HG02571 (cell line): Measurements from ENCODE around the gene RPRM.
"Not testable (repeated sequence)": the region's sequence is repeated elsewhere in the genome, so short reads cannot be mapped to it uniquely, and the experiment has no call there.

Source experiments
- ATAC-seq: cut with Tn5 transposase; IDR thresholded peaks from one replicate; pipeline ENCODE4 v1.9.1; 2021; ENCODE audit warnings: mild to moderate bottlenecking, moderate library complexity; ENCODE audit not compliant: unreplicated experiment

The RPRM gene

DNA sequence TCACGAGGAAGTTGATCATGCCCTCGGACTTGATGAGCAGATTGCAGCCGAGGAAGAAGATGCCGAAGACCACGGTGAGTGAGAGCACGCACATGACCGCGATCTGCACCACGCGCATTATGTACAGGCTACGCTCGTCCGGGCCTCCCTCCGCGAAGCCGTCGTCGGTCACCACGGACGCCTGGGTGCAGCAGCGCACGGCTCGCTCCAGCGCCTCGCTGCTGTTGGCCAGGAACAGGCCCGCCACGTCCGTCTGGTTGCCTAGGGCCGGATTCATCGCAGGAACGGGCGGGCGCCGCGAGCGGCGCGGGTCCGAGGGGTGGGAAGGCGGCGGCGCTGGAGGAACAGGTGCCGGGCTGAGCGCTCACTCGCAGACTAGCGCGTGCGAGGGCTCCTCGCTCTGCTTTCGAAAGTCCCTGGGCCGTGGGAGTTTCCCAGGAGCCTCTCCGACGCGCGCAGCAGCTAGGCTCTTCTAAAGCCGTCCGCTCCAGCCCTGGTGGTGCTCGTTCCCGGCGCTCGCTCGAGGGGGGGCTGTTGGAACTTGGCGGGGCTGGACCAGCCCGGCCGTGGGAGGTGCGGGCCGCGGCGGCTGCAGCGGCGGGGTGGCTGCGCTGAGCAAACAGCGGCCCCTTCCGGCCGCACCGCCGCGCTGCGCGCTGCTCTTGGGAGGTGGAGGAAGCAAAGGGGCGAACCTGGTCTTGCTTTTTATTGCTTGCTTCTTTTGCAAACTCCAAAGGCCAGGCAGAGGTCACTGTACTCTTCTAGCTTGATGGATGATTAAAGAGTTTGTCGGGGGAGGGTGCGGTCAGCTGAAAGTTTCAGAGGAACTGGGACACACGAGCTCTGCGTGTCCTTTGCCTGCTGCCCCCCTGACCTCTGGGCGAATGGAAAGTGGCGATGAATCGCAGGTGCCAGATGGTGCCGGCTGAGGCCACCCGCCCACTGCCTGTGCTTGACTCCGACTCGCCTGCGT, at the start of gene RPRM:
Gene RPRM (minus strand): TSS at position 474 of the 973 bp plus-strand sequence. CDS start 197 bp downstream, at position 277.
- peak; percentile 78 for ATAC-seq

DNA sequence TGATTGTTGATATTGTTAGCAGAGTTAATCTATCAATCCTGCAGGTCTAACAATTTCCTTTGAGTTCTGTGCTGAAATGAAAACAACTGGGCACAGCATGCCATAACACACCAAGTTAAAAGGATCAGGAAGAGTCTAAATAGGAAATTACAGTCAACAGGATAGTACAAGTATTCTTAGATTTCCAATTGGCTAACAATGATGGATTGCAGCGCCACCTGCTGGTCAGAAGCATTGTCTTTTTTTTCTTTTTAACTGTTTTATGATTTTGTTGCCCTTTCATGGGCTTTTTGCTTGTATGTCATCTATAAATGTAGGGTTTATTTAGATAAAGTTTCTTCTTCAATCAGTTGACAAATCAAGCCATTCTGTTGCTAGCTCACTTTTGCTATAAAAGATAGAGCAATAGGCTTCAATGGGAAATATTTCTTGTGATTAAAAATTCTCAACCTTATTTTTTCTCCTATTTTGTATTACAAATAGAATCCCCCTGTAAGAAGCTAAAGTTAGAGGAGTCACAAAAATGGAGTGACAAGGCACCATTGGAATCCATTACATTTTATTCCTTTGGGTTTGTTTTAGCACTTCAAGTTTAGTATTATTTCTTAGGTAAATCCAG, 40.8 kb upstream of the RPRM start:
- ATAC-seq = no peak

DNA sequence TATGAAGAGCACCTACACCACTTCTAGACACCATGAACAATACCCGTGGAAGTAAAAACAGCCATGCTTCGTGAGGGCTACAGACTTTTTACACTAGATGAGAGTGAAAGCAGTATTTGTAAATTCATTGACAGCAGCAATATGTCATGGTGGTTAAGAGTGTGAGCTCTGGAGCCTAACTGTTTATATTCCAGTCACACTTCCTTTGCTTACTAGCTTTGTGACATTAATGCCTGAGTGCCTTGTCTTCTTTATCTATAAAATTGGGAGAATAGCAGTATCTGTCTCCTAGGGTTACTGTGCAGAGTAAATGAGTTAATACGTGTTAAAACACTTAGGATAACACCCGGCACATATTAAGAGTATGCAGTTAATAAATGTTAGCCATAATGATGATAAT, 33.8 kb upstream of the RPRM start:
- ATAC-seq = no peak

- no peak for ATAC-seq
Measured at GRCh38 chr2:153510996-153511395, 32.4 kb upstream of the RPRM start.

DNA sequence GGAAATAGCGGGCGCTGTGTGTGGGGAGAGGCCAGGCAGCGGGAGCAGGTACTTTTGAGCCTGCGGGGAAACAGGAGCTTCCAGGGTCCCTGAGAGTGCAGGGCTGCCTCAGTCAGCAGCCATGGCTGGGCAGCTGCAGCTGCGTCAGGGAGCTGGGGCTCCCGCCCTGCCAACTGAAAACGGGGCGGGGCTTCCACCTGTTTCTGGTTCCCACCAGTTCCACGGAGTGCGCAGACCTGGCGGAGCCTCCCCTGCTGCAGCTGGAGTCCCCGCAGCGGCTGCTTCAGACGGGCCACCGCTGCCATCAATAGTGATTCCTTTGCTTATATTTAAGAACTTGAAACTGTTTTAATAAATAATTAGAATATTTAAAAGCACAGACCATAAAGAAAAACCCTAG, 30.6 kb upstream of the RPRM start:
- ATAC-seq = no peak

DNA sequence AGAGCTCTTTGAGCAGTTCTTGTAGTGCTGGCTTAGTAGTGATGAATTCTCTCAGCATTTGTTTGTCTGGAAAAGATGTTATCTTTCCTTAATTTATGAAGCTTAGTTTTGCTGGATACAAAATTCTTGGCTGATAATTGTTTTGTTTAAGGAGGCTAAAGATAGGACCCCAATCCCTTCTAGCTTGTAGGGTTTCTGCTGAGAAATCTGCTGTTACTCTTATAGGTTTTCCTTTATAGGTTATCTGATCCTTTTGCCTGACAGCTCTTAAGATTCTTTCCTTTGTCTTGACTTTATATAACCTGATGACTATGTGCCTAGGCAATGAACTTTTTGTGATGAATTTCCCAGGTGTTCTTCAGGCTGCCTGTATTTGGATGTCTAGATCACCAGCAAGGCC, 27.9 kb upstream of the RPRM start:
- ATAC-seq = not testable (repeated sequence)

DNA sequence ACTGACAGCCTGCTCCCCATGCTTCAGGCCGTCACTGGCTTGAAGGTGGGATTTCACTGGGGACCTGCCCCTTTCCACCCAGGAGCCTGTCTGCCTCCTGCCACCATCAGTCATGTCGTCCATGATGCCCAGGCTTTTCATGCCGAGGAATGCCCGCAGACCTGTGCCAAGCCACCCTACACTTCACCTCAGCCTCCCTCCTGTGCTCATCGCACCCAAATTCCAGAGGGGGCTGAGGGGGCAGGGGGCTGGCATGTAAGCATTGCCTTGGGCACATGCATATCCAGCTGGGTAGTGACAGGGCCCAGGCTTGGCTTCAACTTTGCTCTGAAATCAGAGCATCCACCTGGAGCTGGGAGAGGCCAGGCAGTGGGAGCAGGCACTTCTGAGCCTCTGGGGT, 20.9 kb upstream of the RPRM start:
- no peak for ATAC-seq

- no peak for ATAC-seq
Measured at GRCh38 chr2:153497938-153498629, 19.5 kb upstream of the RPRM start.

- ATAC-seq = no peak
Measured at GRCh38 chr2:153495725-153496124, 17.2 kb upstream of the RPRM start.

DNA sequence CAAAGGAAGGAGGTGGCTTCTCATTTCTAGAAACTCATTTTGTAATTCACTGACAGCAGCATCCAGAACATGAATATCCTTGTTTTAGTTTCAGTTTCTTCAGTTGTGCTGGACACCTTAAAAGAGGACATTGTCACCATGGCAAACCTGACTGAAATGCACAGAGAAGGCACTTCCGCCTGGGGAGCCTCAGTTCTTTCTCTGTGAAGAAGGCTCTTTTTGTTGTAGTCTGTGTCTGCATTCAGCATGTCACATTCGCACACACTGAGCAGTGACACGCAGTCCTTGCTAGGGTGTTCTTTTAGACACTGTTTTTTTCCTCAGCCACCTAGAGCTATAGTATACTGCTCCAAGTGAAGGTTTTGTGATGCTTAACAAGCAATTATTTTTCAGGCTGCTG, 9.5 kb upstream of the RPRM start:
- ATAC-seq = no peak

GRCh38 chr2:153487448-153487847, 8.9 kb upstream of the RPRM start:
- ATAC-seq = no peak

DNA sequence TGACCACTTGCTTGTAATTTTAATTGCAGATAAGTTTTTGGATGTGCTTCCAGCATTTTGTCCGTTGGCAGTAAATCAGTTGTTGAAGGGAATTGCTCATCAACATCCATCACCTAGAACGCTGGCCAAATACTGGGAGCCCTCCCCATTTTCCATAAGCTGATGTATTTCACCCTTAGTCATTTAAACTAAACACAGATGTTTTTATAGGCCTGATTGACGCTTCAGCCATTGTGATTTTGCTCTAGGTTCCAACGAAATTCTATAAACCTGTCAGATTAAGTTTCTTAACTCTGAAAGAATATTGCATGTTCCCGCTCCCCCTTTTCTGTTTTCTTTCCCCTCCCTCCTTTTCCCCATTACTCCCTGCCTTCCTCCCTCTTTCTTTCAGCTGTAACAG, 1.0 kb upstream of the RPRM start:
- ATAC-seq = no peak

DNA sequence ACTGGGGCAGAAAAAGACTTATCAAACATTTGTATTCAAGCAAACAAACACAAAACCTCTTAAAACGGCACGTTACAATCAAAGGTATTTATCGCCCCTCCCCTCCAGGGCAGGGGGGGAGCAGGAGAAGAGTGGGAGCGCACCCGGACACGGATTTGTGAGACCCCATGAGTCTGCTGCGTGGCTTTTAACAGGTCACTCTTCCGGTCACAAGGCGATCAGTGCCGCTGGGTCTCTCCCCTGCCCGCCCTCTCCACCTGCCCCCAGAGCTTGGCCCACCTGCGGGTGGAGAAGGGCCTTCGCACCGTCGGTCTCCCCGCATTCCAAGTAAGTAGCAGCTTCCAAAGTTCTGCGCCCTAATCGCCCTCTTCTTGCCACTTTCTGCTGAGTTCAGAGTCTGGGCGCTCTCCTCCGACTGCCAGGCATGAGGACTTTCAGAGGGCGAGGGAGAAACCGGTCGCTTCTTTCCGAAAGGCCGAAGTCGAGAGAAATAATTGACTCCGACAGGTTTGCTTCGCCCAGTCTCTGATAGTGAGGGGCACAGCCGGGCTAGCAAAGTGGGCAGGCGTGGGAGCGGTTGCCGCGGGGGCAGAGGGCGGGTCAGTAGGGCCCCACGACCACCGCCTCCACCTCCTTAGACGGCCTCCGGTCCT, 800 bp downstream of the RPRM start:
- no peak for ATAC-seq

GRCh38 chr2:153476816-153477635, 1.5 kb downstream of the RPRM start:
- ATAC-seq = no peak

GRCh38 chr2:153476491-153476815, 2.1 kb downstream of the RPRM start:
- no peak for ATAC-seq

- ATAC-seq = no peak
Measured at GRCh38 chr2:153474876-153475435, 3.6 kb downstream of the RPRM start.

- ATAC-seq = no peak
Measured at GRCh38 chr2:153474407-153474806, 4.2 kb downstream of the RPRM start.

DNA sequence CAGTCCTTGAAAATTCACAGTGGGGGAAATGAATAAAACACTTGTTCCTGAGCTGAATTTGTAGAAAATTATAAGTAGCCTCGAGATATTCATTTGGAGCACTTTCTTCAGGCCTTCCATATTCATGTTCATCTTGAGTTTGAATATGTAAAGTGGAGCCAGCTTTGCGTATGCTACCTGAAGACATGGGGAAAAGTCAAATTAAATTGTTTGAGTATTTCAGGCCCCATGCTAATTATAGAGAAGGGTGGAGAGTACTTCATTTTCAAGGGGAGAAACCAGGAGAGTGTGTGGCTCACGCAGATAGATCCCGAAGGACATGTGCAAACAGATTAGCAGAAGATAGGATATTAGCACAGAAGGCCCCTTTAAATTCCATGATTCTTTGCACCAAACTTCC, 7.7 kb downstream of the RPRM start:
- no peak for ATAC-seq

DNA sequence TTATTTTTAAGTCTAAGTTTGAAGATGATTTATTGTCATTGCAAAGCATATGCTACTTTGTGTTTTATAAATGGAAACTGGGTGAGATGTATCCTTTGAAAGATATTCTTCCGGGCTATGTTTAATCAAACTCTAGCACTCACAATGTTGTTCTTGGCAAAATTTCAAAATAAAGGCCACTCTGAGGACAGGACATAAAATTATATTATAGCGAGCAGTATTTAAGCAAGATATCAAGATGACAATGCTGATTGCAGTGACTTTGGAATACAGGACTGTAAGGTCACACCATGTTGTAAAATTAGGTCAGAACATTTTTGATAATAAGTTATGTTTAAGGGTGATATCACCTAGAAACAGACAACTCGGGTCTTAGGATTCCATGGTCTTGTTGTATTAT, 14.2 kb downstream of the RPRM start:
- ATAC-seq = no peak

- ATAC-seq = no peak
Measured at GRCh38 chr2:153462338-153462859, 16.2 kb downstream of the RPRM start.
